ENCODE results near the gene INPP5D.

Gene INPP5D

DNA sequence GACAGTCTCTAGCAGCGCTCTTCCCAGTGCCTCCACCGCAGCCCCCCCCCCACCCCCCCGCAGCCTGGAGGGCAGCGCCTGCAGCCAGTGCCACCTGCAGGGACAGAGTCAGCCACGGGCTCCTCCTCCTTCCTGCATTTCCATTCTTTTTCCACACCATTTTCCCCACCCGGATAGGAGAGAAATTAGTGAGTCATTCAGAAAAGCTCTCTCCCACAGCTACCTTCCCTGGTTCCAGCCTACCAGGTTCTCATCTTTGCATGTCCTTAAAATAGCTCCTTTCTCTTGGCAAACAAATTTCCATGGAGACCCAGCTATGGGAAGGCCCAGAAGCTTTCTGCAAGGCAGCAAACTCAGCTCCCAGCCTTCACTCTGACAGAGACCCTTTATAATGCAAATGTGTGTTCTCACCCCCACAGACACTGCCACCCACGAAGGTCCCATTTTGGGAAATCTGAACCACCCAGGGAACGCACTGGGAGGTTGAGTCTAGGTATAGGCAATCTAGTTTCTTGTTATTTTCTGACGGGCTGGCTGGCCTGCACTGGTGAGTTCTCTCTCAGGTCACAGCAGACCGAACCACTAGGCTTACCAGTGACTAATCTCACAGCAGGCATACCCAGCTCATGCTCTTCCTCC, 149.5 kb downstream of the INPP5D start:
- DNase-seq (ENCODE audit: low spot score), result peak; percentile 82

- DNase-seq (ENCODE audit: low spot score), result no peak
These were observed 150.1 kb downstream of the INPP5D start for GRCh38 chr2:233210281-233210680.

DNA sequence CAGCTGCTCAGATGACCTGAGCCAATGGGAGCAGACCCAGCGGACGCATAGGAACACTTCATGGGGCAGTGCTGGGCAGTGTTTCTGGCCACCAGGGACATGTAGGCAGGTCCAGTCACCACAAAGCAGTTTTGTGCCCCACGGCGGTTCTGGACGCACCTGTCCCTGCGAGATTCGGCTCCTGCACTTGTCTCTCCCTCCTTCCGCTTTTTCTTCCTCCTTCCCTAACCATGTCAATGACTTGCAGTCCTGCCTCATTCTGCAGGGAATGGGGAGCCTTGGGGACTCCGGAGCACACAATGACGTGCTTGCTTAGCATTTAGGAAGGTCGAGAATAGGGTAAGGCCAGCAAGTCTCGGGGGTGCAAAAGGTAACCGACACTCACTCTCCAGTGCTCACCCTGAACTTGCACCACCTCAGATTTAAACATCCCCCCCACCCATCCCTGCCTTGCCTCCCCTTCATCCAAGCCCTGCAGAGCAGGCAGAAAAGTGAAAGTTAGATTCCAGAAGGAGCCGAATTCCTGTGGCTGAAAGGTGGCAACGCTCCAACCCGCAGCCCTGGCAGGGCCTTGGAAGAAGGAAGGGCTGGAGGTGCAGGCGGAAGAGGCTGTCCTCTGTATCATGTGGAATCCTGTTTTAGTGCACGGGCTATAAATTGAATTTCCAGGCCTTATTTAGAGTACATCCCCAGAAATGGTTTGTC, 150.9 kb downstream of the INPP5D start:
- no peak for DNase-seq (ENCODE audit: low spot score)

GRCh38 chr2:233211548-233211895, 151.4 kb downstream of the INPP5D start:
- DNase-seq (ENCODE audit: low spot score), result no peak

- DNase-seq (ENCODE audit: low spot score), result no peak
These were observed 152.9 kb downstream of the INPP5D start for GRCh38 chr2:233213011-233213410.

DNA sequence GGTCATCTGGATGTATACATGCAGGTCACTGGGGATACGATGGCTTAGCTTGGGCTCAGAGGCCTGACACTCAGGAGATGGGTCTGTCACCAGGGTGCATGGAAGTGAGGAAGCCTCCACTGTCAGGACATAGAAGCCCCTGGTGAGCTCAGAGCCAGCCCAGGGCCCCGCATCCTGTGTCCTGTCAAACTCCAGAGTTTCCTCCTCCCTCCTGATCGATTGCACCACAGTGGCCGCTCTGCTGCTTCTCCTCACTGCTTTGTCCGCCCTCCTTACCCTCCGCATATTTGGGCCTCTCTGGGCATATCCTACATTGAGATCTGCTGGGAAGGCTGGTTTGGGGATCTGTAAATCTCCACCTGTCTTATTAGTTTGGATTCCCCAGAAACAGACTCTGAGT, 153.8 kb downstream of the INPP5D start:
- DNase-seq (ENCODE audit: low spot score), result no peak

DNA sequence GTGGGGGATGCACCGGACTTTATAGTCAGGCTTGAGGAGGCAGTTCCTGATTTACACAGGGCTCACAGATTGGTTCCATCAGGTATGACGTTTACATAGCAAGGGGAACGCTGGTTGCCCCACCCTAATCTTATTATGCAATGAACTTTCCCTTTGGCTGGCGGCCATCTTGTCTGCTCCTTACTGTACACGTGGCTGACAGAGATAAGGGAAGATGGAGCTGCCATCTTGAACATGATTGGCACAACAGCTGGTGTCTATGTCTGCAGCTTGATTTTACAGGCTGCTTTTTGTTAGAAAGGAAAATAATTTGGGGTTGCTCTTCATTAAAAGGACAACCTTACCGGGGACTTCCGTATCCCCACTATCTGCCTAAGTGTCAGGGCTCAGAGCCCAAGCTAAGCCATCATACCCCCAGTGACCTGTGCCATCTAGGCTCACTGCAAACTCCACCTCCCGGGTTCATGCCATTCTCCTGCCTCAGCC, 157.8 kb downstream of the INPP5D start:
- DNase-seq (ENCODE audit: low spot score), result no peak

DNA sequence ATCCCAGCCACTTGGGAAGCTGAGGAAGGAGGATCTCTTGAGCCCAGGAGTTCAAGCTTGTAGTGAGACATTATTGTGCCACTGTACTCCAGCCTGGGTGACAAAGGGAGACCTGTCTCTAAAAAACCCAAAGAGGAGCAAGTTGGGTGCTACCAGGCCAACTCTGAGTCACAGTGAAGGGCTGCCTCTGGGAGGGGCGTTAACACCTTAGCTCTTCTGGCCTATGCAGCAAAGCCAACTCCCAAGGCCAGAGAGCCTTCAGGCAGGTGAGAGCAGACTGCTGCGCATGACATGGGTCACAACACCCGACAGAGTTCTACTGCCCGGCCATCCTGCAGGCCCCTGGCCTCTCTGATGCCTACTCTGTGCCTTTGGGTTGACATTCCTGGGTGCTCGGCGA, 158.7 kb downstream of the INPP5D start:
- DNase-seq (ENCODE audit: low spot score), result no peak

DNA sequence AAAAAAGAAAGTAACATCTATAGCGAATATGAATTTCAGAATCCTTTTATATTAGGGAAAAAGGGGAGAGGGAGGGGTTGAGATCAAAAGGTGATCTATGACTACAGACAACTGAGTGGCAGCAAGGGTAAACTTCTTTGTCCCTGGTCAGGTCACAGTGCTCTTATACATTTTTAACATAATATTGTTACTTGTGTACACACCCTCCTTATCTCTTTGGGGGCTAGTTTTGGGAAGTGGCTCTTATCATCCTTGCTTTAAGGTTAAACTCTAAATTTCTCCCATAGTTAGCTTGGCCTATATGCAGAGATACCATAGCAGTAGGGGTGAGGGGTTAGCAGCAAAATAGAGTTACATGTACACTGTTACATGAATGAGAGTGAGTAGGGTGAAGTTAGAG, 159.7 kb downstream of the INPP5D start:
- no peak for DNase-seq (ENCODE audit: low spot score)

- no peak for DNase-seq (ENCODE audit: low spot score)
These were observed 161.4 kb downstream of the INPP5D start for GRCh38 chr2:233221378-233222063.

DNA sequence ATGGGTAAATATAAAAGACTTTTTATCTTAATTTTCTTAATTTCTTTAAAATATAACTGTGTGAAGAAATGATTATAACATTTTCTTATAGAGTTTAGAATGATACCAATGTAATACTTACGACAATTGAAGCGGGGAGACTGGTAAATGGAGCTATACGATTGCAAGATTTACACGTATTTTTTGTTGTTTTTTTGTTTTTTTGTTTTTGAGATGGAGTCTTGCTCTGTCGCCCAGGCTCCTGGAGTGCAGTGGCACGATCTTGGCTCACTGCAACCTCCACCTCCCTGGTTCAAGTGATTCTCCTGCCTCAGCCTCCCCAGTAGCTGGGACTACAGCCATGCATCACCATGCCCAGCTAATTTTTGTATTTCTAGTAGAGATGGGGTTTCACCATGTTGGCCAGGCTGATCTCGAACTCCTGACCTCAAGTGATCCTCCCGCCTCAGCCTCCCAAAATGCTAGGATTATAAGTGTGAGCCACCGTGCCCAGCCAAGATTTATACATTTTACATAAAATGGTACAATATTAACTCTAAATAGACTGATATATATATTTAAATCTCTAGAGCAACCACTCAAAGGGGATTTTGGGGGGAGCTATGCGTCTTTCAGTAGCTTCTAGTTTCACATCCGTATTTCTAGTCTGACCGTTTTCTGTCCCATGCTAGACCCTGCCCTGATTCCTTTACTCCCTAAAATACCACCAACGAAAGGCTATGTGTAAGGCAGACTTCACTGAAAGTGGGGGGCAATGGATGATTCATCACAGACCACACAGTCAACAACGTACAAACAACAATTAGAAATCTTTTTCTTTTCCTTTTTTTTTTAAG, 163.1 kb downstream of the INPP5D start:
- no peak for DNase-seq (ENCODE audit: low spot score)

DNA sequence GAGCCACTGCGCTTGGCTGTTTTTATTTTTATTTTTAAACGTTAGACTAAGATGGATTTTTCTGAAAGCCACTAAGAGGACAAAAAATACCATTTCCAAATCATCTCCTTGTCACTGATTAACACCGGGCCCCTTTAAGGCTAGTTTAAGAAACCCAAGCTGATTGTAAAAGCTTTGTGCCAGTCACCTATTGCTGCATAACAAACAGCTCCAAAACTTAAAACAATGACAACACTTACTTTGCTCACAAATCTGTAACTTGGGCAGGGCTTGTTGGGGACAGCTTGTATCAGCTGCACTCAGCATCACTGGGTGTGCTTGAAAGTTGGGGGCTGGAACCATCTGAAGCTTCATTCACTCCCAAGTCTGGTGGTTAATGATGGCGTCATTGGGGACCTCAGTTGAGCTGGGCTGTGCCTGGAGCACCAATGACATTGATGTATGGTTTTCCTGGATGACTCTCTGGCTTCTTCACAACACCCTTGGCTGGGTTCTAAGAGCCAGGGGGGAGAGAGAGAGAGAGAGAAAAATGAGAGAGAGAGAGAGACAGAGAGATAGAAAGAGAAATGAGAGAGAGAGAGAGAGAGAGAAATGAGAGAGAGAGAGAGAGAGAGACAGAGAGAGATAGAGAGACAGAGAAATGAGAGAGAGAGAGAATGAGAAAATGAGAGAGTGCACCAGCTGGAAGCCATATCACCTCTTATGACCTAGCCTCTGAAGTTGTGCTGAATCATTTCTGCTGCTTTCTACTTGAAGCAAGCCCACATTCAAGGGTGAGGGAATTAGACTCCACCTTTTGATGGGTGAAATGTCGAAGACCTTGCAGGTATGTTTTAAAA, 165.3 kb downstream of the INPP5D start:
- DNase-seq (ENCODE audit: low spot score), result no peak

- DNase-seq (ENCODE audit: low spot score), result no peak
These were observed 166.4 kb downstream of the INPP5D start for GRCh38 chr2:233226511-233227031.

DNA sequence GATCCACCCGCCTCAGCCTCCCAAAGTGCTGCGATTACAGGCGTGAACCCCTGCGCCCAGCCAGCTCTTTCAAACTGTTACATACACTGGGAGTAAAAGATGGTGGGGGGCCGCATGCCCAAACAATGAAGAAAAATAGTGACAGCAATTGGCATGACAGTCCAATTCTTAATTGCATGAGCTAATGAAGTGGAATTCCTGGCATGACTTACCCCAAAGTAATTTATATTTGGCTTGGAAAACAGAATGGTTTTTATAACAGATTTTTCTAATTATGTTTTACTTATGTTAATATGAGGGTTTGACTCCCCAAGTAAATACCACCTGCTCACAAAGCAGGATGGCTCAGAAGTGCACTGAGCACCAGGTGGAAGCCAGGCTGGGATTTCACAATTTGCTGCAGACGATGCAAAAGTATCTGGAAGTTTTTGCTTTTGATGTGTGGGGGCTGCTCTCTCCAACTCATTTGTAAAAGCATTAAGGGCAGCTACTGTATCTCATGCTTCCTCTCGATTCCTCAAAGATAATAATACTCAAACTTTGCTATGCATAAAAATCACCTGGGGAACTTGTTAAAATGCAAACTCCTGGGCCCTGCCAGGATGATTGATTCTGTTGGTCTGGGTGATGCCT, 167.3 kb downstream of the INPP5D start:
- DNase-seq (ENCODE audit: low spot score), result no peak

DNA sequence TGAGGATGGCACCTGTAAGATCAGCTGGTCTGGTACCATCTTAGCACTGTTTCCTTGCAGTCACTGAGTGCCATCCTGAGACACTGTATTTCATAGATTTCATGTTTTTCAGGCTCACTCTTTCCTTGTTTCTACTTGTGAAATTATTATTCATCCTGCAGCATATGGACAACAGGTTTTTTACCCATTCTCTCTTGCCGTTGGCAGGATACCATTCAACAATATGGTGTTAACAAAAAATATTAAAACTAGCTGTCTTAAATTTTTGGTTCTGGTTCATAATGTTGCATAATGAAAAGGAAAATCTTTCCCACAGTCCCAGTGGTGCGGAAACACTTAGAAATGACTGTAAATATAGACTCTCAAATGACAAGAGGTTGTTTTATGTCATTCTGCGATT, 168.2 kb downstream of the INPP5D start:
- no peak for DNase-seq (ENCODE audit: low spot score)

DNA sequence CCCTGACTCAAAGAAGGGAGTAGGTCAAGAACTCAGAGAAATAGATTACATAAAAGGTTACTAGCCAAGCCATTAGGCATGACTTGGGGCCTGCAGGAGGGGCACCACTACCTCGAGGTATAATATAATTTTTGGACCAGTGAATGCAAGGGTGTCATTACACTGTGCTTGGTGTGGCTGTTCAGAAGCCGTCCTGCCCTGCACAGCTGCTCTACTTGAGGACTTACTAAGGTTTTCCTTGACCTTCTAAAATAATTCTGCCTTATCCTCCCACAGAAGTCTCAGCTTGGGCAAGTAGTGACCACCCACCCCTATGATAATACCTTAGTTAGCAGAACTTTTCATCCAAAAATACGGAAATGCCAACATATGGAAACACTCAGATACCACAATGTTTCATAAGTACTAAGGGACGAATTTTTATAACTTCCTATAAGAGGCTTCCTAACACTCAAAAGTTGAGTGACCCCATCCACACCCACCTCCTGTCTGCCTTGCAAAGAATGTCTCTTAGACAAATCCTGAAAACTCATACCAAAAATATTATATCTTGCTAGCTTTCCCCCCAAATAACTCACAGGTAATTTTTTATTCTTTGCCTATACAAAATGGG, 173.6 kb downstream of the INPP5D start:
- no peak for DNase-seq (ENCODE audit: low spot score)

- DNase-seq (ENCODE audit: low spot score), result no peak
These were observed 174.1 kb downstream of the INPP5D start for GRCh38 chr2:233234264-233234663.

- no peak for DNase-seq (ENCODE audit: low spot score)
These were observed 174.9 kb downstream of the INPP5D start for GRCh38 chr2:233234996-233235395.

DNA sequence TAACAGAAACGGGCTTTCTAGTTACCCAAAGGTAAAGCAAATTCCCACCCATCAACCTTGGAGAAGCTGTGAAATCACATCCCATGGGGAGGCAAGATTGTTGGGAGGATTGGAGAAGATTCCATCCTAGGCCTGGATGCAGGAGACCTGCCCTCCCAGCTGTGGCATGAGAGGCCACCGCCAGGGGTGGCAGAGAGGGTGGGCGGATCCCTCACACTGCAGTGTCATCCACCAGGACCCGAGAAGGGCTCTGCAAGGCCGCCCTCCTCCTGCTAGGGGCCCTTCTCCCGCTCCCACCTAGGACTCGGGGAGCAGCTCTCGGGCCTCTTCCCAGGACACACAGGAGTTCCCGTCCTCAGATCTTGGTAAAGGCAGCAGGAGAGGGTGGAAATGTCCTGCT, 175.8 kb downstream of the INPP5D start:
- DNase-seq (ENCODE audit: low spot score), result peak; percentile 33

All from iPS-NIHi11 (cell line).